GM19463 (cell line): ENCODE measurements around the gene IDI2.
"Not testable (repeated sequence)": the region's sequence is repeated elsewhere in the genome, so short reads cannot be mapped to it uniquely, and the experiment has no call there.

ENCODE experiments used
- ATAC-seq: cut with Tn5 transposase; IDR thresholded peaks from one replicate; pipeline ENCODE4 v1.9.1; 2021; ENCODE audit warnings: mild to moderate bottlenecking, moderate library complexity; ENCODE audit not compliant: unreplicated experiment

The IDI2 gene

GRCh38 chr10:1025683-1026082, at the start of gene IDI2:
TSS of gene IDI2 (minus strand) at chr10:1025859. CDS start at chr10:1024723, 1,136 bp downstream.
- no peak for ATAC-seq

- ATAC-seq: no peak
Measured at GRCh38 chr10:1074748-1075308, 49.2 kb upstream of the IDI2 start.

GRCh38 chr10:1074052-1074747, 48.5 kb upstream of the IDI2 start:
- no peak for ATAC-seq

GRCh38 chr10:1070919-1071318, 45.3 kb upstream of the IDI2 start:
- no peak for ATAC-seq

- ATAC-seq: no peak
Measured at GRCh38 chr10:1068380-1069361, 43.0 kb upstream of the IDI2 start.

GRCh38 chr10:1066734-1067133, 41.1 kb upstream of the IDI2 start:
- not testable (repeated sequence) for ATAC-seq

- no peak for ATAC-seq
Measured at GRCh38 chr10:1064964-1065247, 39.2 kb upstream of the IDI2 start.

- ATAC-seq: no peak
Measured at GRCh38 chr10:1063232-1063865, 37.7 kb upstream of the IDI2 start.

GRCh38 chr10:1061930-1062774, 36.5 kb upstream of the IDI2 start:
- ATAC-seq: no peak

- ATAC-seq: no peak
Measured at GRCh38 chr10:1059902-1060301, 34.2 kb upstream of the IDI2 start.

- no peak for ATAC-seq
Measured at GRCh38 chr10:1058017-1058416, 32.4 kb upstream of the IDI2 start.

- peak; percentile 8 for ATAC-seq
Measured at GRCh38 chr10:1057106-1057657, 31.5 kb upstream of the IDI2 start.

GRCh38 chr10:1056326-1057105, 30.9 kb upstream of the IDI2 start, which contains the start of gene WDR37:
TSS of gene WDR37 (plus strand) at chr10:1056385. CDS start at chr10:1072156, 15,771 bp downstream.
- peak; percentile 95 for ATAC-seq

GRCh38 chr10:1054684-1055083, 29.0 kb upstream of the IDI2 start:
- ATAC-seq: no peak

GRCh38 chr10:1050554-1050953, 24.9 kb upstream of the IDI2 start:
- no peak for ATAC-seq

GRCh38 chr10:1050145-1050544, 24.5 kb upstream of the IDI2 start:
- ATAC-seq: no peak

- no peak for ATAC-seq
Measured at GRCh38 chr10:1049425-1049958, 23.8 kb upstream of the IDI2 start.

- peak; percentile 79 for ATAC-seq
Measured at GRCh38 chr10:1048732-1049424, 23.2 kb upstream of the IDI2 start, which contains the start of gene IDI1. TSS of gene IDI1 (minus strand) at chr10:1049119. CDS start at chr10:1049003, 116 bp downstream.
